Measurements from ENCODE around the gene TBC1D4.

DNA sequence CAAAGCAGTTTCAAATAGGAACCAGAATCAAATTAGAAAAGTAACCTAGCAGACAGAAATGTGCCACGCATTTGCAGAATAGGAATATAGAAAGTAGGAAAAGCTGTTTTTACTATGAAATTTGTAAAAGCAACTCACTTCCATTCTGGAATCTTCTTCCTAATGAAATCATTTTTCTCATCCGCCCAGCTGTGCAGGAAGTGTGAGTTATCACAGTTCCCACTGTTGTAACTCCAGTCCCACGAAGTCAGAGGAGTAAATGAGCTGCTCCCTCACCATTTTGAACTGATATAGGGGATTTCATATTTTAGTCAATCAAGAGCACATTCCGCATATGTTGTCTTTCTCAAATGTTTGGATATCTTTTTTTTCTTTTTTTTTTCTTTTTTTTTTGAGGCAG, 230.8 kb downstream of the TBC1D4 start:
- TF ChIP-seq, protein P1, sequence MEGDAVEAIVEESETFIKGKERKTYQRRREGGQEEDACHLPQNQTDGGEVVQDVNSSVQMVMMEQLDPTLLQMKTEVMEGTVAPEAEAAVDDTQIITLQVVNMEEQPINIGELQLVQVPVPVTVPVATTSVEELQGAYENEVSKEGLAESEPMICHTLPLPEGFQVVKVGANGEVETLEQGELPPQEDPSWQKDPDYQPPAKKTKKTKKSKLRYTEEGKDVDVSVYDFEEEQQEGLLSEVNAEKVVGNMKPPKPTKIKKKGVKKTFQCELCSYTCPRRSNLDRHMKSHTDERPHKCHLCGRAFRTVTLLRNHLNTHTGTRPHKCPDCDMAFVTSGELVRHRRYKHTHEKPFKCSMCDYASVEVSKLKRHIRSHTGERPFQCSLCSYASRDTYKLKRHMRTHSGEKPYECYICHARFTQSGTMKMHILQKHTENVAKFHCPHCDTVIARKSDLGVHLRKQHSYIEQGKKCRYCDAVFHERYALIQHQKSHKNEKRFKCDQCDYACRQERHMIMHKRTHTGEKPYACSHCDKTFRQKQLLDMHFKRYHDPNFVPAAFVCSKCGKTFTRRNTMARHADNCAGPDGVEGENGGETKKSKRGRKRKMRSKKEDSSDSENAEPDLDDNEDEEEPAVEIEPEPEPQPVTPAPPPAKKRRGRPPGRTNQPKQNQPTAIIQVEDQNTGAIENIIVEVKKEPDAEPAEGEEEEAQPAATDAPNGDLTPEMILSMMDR (IDR thresholded peaks at IDR 0.05), result no peak
- TF ChIP-seq POLR2A (IDR thresholded peaks at IDR 0.05), result no peak

Measured in right lobe of liver (tissue), 4 donors.